Measurements from ENCODE around the gene CEP135. TPM values are rescaled to one million over a fixed set of nuclear protein-coding genes. Genes with fewer than 3 reads are reported as not detected.
A peak's percentile ranks its signal among the peaks of the same experiment; 100 is the strongest.

Gene CEP135
- total and polyA plus RNA-seq, 8 donors: 1.3 to 4.3 (median 1.9) TPM

DNA sequence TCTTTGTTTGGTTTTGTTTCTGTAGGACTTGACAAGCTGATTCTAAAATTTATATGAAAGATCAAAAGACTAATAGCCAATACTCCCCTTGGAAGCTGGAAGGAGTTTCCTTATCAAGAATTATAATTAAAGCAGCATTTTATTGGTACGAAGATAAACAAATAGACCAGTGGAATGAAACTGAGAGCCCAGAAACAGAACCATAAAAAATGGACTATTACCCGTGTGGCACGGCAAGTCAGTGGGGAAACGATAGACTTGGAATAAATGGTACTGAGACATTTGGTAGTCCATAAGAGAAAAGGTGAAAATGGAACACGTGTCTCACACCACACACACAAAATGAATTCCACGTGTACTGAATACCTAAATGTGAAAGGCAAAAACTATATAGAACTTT is 42.4 kb upstream of the CEP135 start:
- FAIRE-seq: no peak
- no peak overlapping the region for H3K4me3 ChIP-seq
- TF ChIP-seq, protein P1, sequence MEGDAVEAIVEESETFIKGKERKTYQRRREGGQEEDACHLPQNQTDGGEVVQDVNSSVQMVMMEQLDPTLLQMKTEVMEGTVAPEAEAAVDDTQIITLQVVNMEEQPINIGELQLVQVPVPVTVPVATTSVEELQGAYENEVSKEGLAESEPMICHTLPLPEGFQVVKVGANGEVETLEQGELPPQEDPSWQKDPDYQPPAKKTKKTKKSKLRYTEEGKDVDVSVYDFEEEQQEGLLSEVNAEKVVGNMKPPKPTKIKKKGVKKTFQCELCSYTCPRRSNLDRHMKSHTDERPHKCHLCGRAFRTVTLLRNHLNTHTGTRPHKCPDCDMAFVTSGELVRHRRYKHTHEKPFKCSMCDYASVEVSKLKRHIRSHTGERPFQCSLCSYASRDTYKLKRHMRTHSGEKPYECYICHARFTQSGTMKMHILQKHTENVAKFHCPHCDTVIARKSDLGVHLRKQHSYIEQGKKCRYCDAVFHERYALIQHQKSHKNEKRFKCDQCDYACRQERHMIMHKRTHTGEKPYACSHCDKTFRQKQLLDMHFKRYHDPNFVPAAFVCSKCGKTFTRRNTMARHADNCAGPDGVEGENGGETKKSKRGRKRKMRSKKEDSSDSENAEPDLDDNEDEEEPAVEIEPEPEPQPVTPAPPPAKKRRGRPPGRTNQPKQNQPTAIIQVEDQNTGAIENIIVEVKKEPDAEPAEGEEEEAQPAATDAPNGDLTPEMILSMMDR (IDR thresholded peaks at IDR 0.05): no peak

DNA sequence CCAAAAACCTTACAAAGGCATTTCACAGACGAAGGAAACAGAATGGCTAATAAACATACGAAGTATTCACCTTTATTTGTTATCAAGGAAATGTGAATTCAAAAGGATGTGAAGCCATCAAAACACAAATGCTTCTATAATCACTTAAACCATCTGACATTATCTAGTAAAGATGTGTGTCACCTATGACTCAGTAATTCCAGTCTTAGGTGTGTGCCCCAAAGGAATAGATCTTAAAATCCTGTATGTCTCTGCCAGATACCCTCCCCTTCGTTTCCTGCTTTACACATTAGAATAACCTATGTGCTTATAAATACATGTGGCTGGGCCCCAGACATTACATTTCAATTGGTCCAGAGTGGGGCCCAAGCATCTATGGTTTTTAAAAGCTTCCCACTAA is 41.8 kb upstream of the CEP135 start:
- H3K4me3 ChIP-seq: no peak overlapping the region
- no peak overlapping the region for H3K27ac ChIP-seq
- no peak for DNase-seq
- H3K36me3 ChIP-seq: peaks cover 0 to 5% (median 0%) of the 10 kb centered on the region in 3 donors
- no peaks in the 10 kb centered on the region for H3K27me3 ChIP-seq
- TF ChIP-seq, protein P1 (IDR thresholded peaks at IDR 0.05): no peak
- ATAC-seq: no peak
- FAIRE-seq: no peak
- H3K4me1 ChIP-seq: no peaks in the 10 kb centered on the region
- WGBS, 2 donors: 76 to 81% methylated on average over 3 of the region's 3 CpGs
- no peaks in the 10 kb centered on the region for H3K9me3 ChIP-seq
- intact Hi-C loops (cut with DNase I): no loop called here

More for the DNA sequence above, 42.4 kb upstream of the CEP135 start:
- DNase-seq (no peak), ATAC-seq (no peak)
- Histone ChIP-seq H3K27ac (no peak overlapping the region), H3K36me3 (peaks cover 0 to 7% (median 0%) of the 10 kb centered on the region in 3 donors), H3K9me3 (no peaks in the 10 kb centered on the region), H3K4me1 (no peaks in the 10 kb centered on the region), H3K27me3 (no peaks in the 10 kb centered on the region)
- 75 to 87% methylated on average over 6 of the region's 6 CpGs for WGBS, 2 donors
- intact Hi-C loops (cut with DNase I): no loop called here

DNA sequence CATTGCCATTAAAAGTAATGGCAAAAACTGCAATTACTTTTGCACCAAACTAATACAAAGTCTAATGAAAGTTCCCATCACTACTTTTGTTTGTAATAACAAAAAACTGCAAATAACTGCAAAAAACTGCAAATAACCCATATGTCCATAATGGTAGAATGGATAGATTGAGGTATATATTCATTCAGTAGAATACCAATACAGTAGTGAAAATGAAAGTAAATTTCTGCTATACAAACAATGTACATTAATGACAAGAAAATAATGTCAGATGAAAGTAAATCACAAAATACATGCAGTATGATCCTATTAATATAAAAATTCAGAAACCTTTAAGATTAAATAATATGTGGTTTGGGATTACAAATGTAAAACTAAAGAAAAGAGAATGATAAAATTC is 41.3 kb upstream of the CEP135 start:
- Histone ChIP-seq H3K27me3 (no peaks in the 10 kb centered on the region), H3K9me3 (no peaks in the 10 kb centered on the region), H3K4me1 (no peaks in the 10 kb centered on the region), H3K27ac (no peak overlapping the region), H3K36me3 (peaks cover 0 to under 1% (median 0%) of the 10 kb centered on the region in 3 donors), H3K4me3 (no peak overlapping the region)
- intact Hi-C loops (cut with DNase I): no loop called here
- no peak for ATAC-seq
- peak; percentile 23 for FAIRE-seq
- DNase-seq: no peak
- TF ChIP-seq, protein P1 (IDR thresholded peaks at IDR 0.05): no peak

DNA sequence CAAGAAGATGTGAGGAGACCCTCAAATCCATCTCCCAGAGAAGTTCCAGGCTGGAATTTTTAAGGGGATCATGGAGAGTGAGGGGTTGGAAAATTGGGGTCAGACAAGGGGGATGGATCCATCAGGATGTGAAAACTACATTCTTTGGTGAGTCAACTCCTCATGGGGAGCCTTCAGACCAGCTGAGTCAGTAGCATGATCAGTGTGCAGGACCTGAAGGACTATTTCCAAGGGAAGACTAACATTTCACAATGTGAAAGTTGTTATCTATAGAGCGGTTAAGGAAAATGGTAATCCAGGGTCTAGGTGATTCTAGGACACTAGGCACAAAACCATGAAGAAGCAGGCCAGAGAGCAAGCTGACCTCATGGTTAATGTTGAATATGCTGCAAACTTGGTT is 38.6 kb upstream of the CEP135 start:
- Histone ChIP-seq H3K9me3 (no peaks in the 10 kb centered on the region), H3K27me3 (no peaks in the 10 kb centered on the region), H3K4me1 (no peaks in the 10 kb centered on the region), H3K27ac (no peak overlapping the region), H3K36me3 (no peaks in the 10 kb centered on the region), H3K4me3 (no peak overlapping the region)
- TF ChIP-seq, protein P1 (IDR thresholded peaks at IDR 0.05): no peak
- no peak for DNase-seq
- no peak for ATAC-seq
- 87 to 100% methylated on average over 1 of the region's 1 CpG for WGBS, 2 donors
- intact Hi-C loops (cut with DNase I): no loop called here
- no peak for FAIRE-seq

DNA sequence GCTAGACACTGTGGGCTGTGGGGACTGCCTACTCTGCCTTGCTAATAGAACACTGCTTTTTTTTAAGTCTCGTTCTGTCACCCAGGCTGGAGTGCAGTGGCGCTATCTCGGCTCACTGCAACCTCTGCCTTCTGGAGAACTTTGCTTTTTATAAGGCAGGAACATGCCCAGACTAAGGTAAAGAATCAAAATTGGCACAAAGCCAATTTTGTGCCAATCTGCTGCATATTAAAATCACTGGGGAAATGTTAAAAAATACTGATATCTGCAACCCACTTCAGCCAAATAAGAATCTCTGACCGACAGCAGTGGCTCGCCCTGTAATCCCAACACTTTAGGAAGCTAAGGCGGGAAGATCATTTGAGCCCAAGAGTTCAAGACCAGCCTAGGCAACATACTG is 36.5 kb upstream of the CEP135 start:
- ATAC-seq (no peak), FAIRE-seq (no peak)
- TF ChIP-seq, protein P1 (IDR thresholded peaks at IDR 0.05): no peak

More for the DNA sequence above, 36.5 kb upstream of the CEP135 start:
- 54 to 67% methylated on average over 6 of the region's 6 CpGs for WGBS, 2 donors
- H3K9me3 ChIP-seq: no peaks in the 10 kb centered on the region
- no peaks in the 10 kb centered on the region for H3K27me3 ChIP-seq
- H3K27ac ChIP-seq: no peak overlapping the region
- no peak overlapping the region for H3K4me3 ChIP-seq
- no peak for DNase-seq
- H3K36me3 ChIP-seq: no peaks in the 10 kb centered on the region
- no peaks in the 10 kb centered on the region for H3K4me1 ChIP-seq
- intact Hi-C loops (cut with DNase I): no loop called here
